Effector memory CD8-positive, alpha-beta T cell (primary cell): ENCODE data around the gene PRR35.

Source experiments
- ATAC-seq: fragments of 150-1000 bp; cut with Tn5 transposase; replicated peaks from 2 replicates; pipeline ENCODE4 v1.10.0; 2021; ENCODE audit warnings: mild to moderate bottlenecking, moderate library complexity
- DNase-seq, 3 experiments: peaks; one replicate each; pipeline ENCODE4 v3.0.0; 2021
- H3K27ac Mint-ChIP-seq, 2 donors: one replicate each; pipeline ENCODE4 v1.8.0; 2022; ENCODE audit warnings: mild to moderate bottlenecking in 2 of 2, mixed read lengths in 2 of 2, moderate library complexity in 2 of 2
- H3K27me3 Mint-ChIP-seq, 2 donors: one replicate each; pipeline ENCODE4 v1.8.0; 2022; ENCODE audit warnings: mixed read lengths in 2 of 2
- H3K36me3 Mint-ChIP-seq: one replicate; pipeline ENCODE4 v1.8.0; 2022; ENCODE audit warnings: mild to moderate bottlenecking, moderate library complexity, mixed read lengths; ENCODE audit not compliant: insufficient read depth
- H3K4me1 Mint-ChIP-seq, 2 donors: one replicate each; pipeline ENCODE4 v1.8.0; 2022; ENCODE audit warnings: low read depth in 2 of 2, mixed read lengths in 2 of 2
- H3K4me3 Mint-ChIP-seq, 2 donors: one replicate each; pipeline ENCODE4 v1.8.0; 2022; ENCODE audit warnings: mild to moderate bottlenecking in 2 of 2, mixed read lengths in 2 of 2, moderate library complexity in 2 of 2
- H3K9me3 Mint-ChIP-seq, 2 donors: one replicate each; pipeline ENCODE4 v1.8.0; 2022; ENCODE audit warnings: mixed read lengths in 2 of 2

The PRR35 gene

GRCh38 chr16:578870-579405 is 18.7 kb downstream of the PRR35 start:
- H3K4me1 Mint-ChIP-seq: peaks cover 5 to 6% of the 10 kb centered on the region in 2 donors
- no peaks in the 10 kb centered on the region for H3K27me3 Mint-ChIP-seq
- H3K36me3 Mint-ChIP-seq: peaks cover 5% of the 10 kb centered on the region
- ATAC-seq (peak; percentile 91), DNase-seq (peak; percentile 25 to 53 (median 37))
- H3K9me3 Mint-ChIP-seq: no peaks in the 10 kb centered on the region
- H3K27ac Mint-ChIP-seq: no peak overlapping the region
- H3K4me3 Mint-ChIP-seq: no peak overlapping the region

- no peaks in the 10 kb centered on the region for H3K27me3 Mint-ChIP-seq
- peaks cover 5% of the 10 kb centered on the region for H3K36me3 Mint-ChIP-seq
- no peak overlapping the region for H3K27ac Mint-ChIP-seq
- no peak overlapping the region for H3K4me3 Mint-ChIP-seq
- no peak for DNase-seq
- H3K4me1 Mint-ChIP-seq: peaks cover 6 to 7% of the 10 kb centered on the region in 2 donors
- ATAC-seq: no peak
- H3K9me3 Mint-ChIP-seq: no peaks in the 10 kb centered on the region
These were observed 20.1 kb downstream of the PRR35 start for GRCh38 chr16:580141-580945.

- Mint-ChIP-seq H3K27me3 (no peaks in the 10 kb centered on the region), H3K9me3 (no peaks in the 10 kb centered on the region), H3K36me3 (peaks cover 5% of the 10 kb centered on the region), H3K4me3 (no peak overlapping the region), H3K4me1 (peaks cover 6 to 8% of the 10 kb centered on the region in 2 donors), H3K27ac (no peak overlapping the region)
- no peak for DNase-seq
- no peak for ATAC-seq
These were observed 20.8 kb downstream of the PRR35 start for GRCh38 chr16:580946-581498.

GRCh38 chr16:582218-582613 is 22.0 kb downstream of the PRR35 start:
- Mint-ChIP-seq H3K9me3 (no peaks in the 10 kb centered on the region), H3K4me3 (no peak overlapping the region), H3K27me3 (no peaks in the 10 kb centered on the region), H3K36me3 (peaks cover 5% of the 10 kb centered on the region), H3K4me1 (peaks cover 0 to 5% of the 10 kb centered on the region in 2 donors), H3K27ac (no peak overlapping the region)
- no peak for ATAC-seq
- no peak for DNase-seq

GRCh38 chr16:582614-583331 is 22.6 kb downstream of the PRR35 start:
- DNase-seq: no peak
- ATAC-seq: no peak
- Mint-ChIP-seq H3K27me3 (no peaks in the 10 kb centered on the region), H3K4me3 (no peak overlapping the region), H3K4me1 (peaks cover 0 to 8% of the 10 kb centered on the region in 2 donors), H3K9me3 (no peaks in the 10 kb centered on the region), H3K36me3 (peaks cover 5% of the 10 kb centered on the region), H3K27ac (no peak overlapping the region)

GRCh38 chr16:583470-583814 is 23.2 kb downstream of the PRR35 start:
- Mint-ChIP-seq H3K36me3 (peaks cover 9% of the 10 kb centered on the region), H3K9me3 (no peaks in the 10 kb centered on the region)
- ATAC-seq: no peak

GRCh38 chr16:583815-584591 is 23.8 kb downstream of the PRR35 start:
- peaks cover 8 to 12% of the 10 kb centered on the region in 2 donors for H3K4me1 Mint-ChIP-seq
- ATAC-seq (no peak), DNase-seq (no peak)
- H3K27ac Mint-ChIP-seq: no peak overlapping the region
- H3K4me3 Mint-ChIP-seq: no peak overlapping the region
- H3K9me3 Mint-ChIP-seq: no peaks in the 10 kb centered on the region
- H3K36me3 Mint-ChIP-seq: peaks cover 9% of the 10 kb centered on the region
- H3K27me3 Mint-ChIP-seq: no peaks in the 10 kb centered on the region

More at GRCh38 chr16:583470-583814, 23.2 kb downstream of the PRR35 start:
- Mint-ChIP-seq H3K27me3 (no peaks in the 10 kb centered on the region), H3K4me1 (peaks cover 5 to 12% of the 10 kb centered on the region in 2 donors), H3K27ac (no peak overlapping the region), H3K4me3 (no peak overlapping the region)
- DNase-seq: no peak

GRCh38 chr16:585351-585750 is 25.2 kb downstream of the PRR35 start:
- ATAC-seq: no peak
- Mint-ChIP-seq H3K4me3 (no peak overlapping the region), H3K27ac (peak overlapping the region in 1 of 2 donors; percentile 86), H3K9me3 (no peaks in the 10 kb centered on the region), H3K4me1 (peaks cover 8 to 12% of the 10 kb centered on the region in 2 donors), H3K27me3 (no peaks in the 10 kb centered on the region), H3K36me3 (peaks cover 18% of the 10 kb centered on the region)
- no peak for DNase-seq

- no peak for ATAC-seq
- H3K4me3 Mint-ChIP-seq: no peak overlapping the region
- H3K9me3 Mint-ChIP-seq: no peaks in the 10 kb centered on the region
- peaks cover 23% of the 10 kb centered on the region for H3K36me3 Mint-ChIP-seq
- DNase-seq: no peak
- peaks cover 15 to 18% of the 10 kb centered on the region in 2 donors for H3K4me1 Mint-ChIP-seq
- H3K27ac Mint-ChIP-seq: peak overlapping the region in 1 of 2 donors; percentile 86
- H3K27me3 Mint-ChIP-seq: no peaks in the 10 kb centered on the region
These were observed 26.0 kb downstream of the PRR35 start for GRCh38 chr16:586047-586644.

GRCh38 chr16:586645-587590 is 26.7 kb downstream of the PRR35 start:
- no peaks in the 10 kb centered on the region for H3K27me3 Mint-ChIP-seq
- ATAC-seq (no peak), DNase-seq (no peak)
- peaks cover 22 to 24% of the 10 kb centered on the region in 2 donors for H3K4me1 Mint-ChIP-seq
- peak overlapping the region; percentile 61 to 93 for H3K4me3 Mint-ChIP-seq
- H3K9me3 Mint-ChIP-seq: no peaks in the 10 kb centered on the region
- peak overlapping the region in 1 of 2 donors; percentile 66 for H3K27ac Mint-ChIP-seq
- peaks cover 26% of the 10 kb centered on the region for H3K36me3 Mint-ChIP-seq

- ATAC-seq (peak; percentile 20), DNase-seq (peak; percentile 49 to 59 (median 52))
- H3K27ac Mint-ChIP-seq: peak overlapping the region; percentile 96 to 98
- H3K4me3 Mint-ChIP-seq: peak overlapping the region; percentile 92 to 93
- no peaks in the 10 kb centered on the region for H3K9me3 Mint-ChIP-seq
- peaks cover 26% of the 10 kb centered on the region for H3K36me3 Mint-ChIP-seq
- no peaks in the 10 kb centered on the region for H3K27me3 Mint-ChIP-seq
- peaks cover 29 to 31% of the 10 kb centered on the region in 2 donors for H3K4me1 Mint-ChIP-seq
These were observed 28.4 kb downstream of the PRR35 start for GRCh38 chr16:588639-588888.
